Heart right ventricle (tissue), 16 donors: ENCODE measurements around the gene RYR3. TPM values are rescaled to one million over a fixed set of nuclear protein-coding genes. Genes with fewer than 3 reads are reported as not detected.

Source experiments
- ATAC-seq, 8 donors: fragments of 200-7000 bp; cut with Tn5 transposase; one replicate each; pipeline ENCODE4 v1.9.1; 2020; ENCODE audit warnings: mild to moderate bottlenecking in 8 of 8, moderate library complexity in 8 of 8, moderate number of reproducible peaks in 1 of 8
- DNase-seq, 2 donors: peaks; one replicate each; pipeline ENCODE4 v3.0.0-alpha.2; 2020
- H3K27ac ChIP-seq, 10 donors: fragments of 200-600 bp; sonication (generic) in 2 of 10; one replicate each; pipeline versions ENCODE4 v1.5.0 to v1.8.0; 2020 to 2022; ENCODE audit warnings: mild to moderate bottlenecking in 3 of 10
- H3K27me3 ChIP-seq, 7 donors: fragments of 200-600 bp; one replicate each; pipeline ENCODE4 v1.8.0; 2021 to 2022; ENCODE audit warnings: mild to moderate bottlenecking in 2 of 7
- H3K36me3 ChIP-seq, 9 donors: fragments of 200-600 bp; sonication (generic) in 1 of 9; one replicate each; pipeline versions ENCODE4 v1.5.0 to v1.8.0; 2020 to 2022; ENCODE audit warnings: mild to moderate bottlenecking in 2 of 9
- H3K4me1 ChIP-seq, 9 donors: fragments of 200-600 bp; sonication (generic) in 1 of 9; one replicate each; pipeline versions ENCODE4 v1.5.0 to v1.8.0; 2020 to 2022; ENCODE audit warnings: mild to moderate bottlenecking in 4 of 9
- H3K4me3 ChIP-seq, 10 donors: fragments of 200-600 bp; sonication (generic) in 2 of 10; one replicate each; pipeline versions ENCODE4 v1.5.0 to v1.8.0; 2020 to 2022; ENCODE audit warnings: mild to moderate bottlenecking in 7 of 10, moderate library complexity in 2 of 10
- H3K9me3 ChIP-seq, 11 donors: fragments of 200-600 bp in 10 of 11; sonication (generic) in 2 of 11; one replicate each; pipeline versions ENCODE4 v1.5.0 to v1.8.0; 2013 to 2022; ENCODE audit warnings: mild to moderate bottlenecking in 2 of 11, control low read depth in 1 of 11, moderate library complexity in 1 of 11
- CTCF ChIP-seq, 9 donors: fragments of 200-600 bp; sonication (generic) in 2 of 9; IDR thresholded peaks; one replicate each; pipeline versions ENCODE4 v1.5.0 to v1.8.0; 2021 to 2022; ENCODE audit warnings: antibody characterized with exemption in 9 of 9, mild to moderate bottlenecking in 5 of 9, moderate library complexity in 1 of 9
- WGBS, 2 donors: extraction: QIAGEN DNeasy Blood & Tissue Kit; methylation state at CpG; one replicate each; pipeline ENCODE4 v1.1.7; 2013; ENCODE audit warnings: inconsistent platforms in 1 of 2; 5-methylcytosine and 5-hydroxymethylcytosine counted together
- intact Hi-C, 10 donors: fragments of 100-400 bp; cut with DNase I; formaldehyde crosslinking; loops; one replicate each; pipeline versions ENCODE4 v1.11.1 to v1.14.2; 2022
- polyA plus RNA-seq, 2 donors: library from polyadenylated mRNA; stranded (reverse); fragments of 200-250 nt; gene quantifications; one replicate each; pipeline ENCODE4 v1.2.3, GENCODE V29; 2013
- total RNA-seq, 10 donors: library from RNA; stranded (reverse); fragmentation: NEBNext Ultra II Directional in 3 of 10; extraction: Animal tissue kit (Norgen Biotek cat#: 25700) in 3 of 10; gene quantifications; one replicate each; pipeline versions ENCODE4 v1.2.1 to v1.2.4, GENCODE V29; 2021 to 2023
- donor health status: Arrhythmogenic right ventricular cardiomyopathy.
- donor health status: ischemic (EF 13 %, LVEDD 7.1; RV severe dilation, severe dysfunction).
- donor health status: healthy with polysubstance abuse.
- donor health status: DM: no; HTN: yes; CAD: no.
- donor health status: DM: no; HTN: no; CAD: no.
- donor health status: ischemic (EF 25% LVEDD 6.9; RV normal size, moderate dysfunction).
- donor health status: ischemic (EF 25% LVEDD 5.7; RV mildly dilated, moderate dysfunction).
- donor health status: healthy.
- donor health status: DM: yes; HTN: yes; CAD: no.
- donor health status: Ischemic cardiomyopathy.
- donor health status: ischemic (EF 35%, LVEDD 5.7; RV mildly dilated, moderate dysfunction).
- donor health status: nonischemic (EF 11% LVEDD 7.7; RV severe dilation, severe dysfunction).
- donor health status: DM: yes; HTN: yes; CAD: no.
- donor health status: PGD.
- donor health status: ischemic (EF 29% LVEDD 5.4; RV normal size, mild dysfunction).
- donor health status: nonischemic (EF 23%, LVEDD 6.1; RV moderate dilation, normal function).

The RYR3 gene
- total and polyA plus RNA-seq, 12 donors: 0.02 to 1.00 (median 0.13) TPM; not detected in 2

GRCh38 chr15:33710748-33711147 is 400.0 kb downstream of the RYR3 start:
- no peak for TF ChIP-seq CTCF (IDR thresholded peaks at IDR 0.05)

GRCh38 chr15:33716025-33716424 is 405.3 kb downstream of the RYR3 start:
- DNase-seq (no peak), ATAC-seq (no peak)
- TF ChIP-seq CTCF (IDR thresholded peaks at IDR 0.05): no peak
- no peaks in the 10 kb centered on the region for H3K36me3 ChIP-seq
- peaks cover 0 to 11% (median 4%) of the 10 kb centered on the region in 11 donors for H3K9me3 ChIP-seq
- 79 to 83% methylated on average over 5 of the region's 5 CpGs for WGBS, 2 donors
- H3K27me3 ChIP-seq: no peaks in the 10 kb centered on the region
- no peaks in the 10 kb centered on the region for H3K4me1 ChIP-seq
- intact Hi-C loops: no loop called here
- no peak overlapping the region for H3K27ac ChIP-seq
- no peak overlapping the region for H3K4me3 ChIP-seq

More at GRCh38 chr15:33710748-33711147, 400.0 kb downstream of the RYR3 start:
- Histone ChIP-seq H3K4me1 (no peaks in the 10 kb centered on the region), H3K36me3 (no peaks in the 10 kb centered on the region), H3K27me3 (no peaks in the 10 kb centered on the region), H3K27ac (no peak overlapping the region), H3K9me3 (peaks cover 0 to 28% (median 15%) of the 10 kb centered on the region in 11 donors), H3K4me3 (no peak overlapping the region)
- DNase-seq (no peak), ATAC-seq (no peak)
- intact Hi-C loops: no loop called here

DNA sequence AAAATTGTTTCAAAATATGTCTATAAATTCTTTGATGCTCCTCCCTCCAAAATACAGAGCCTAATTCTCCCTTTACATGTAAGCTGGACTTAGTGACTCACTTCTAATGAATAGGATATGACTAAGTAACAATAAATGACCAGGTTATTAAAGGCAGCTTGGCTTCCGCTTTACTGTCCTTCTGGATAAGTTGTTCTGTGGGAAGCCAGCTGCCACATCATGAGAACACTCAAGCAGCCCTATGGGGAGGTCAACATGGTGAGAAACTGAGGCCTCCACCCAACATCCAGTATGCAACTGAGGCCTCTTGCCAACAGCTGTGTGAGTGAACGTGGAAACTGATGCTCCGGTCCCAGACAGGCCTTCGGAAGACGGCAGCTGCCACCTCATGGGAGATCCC is 410.2 kb downstream of the RYR3 start:
- Histone ChIP-seq H3K9me3 (peaks cover 0 to 4% (median 0%) of the 10 kb centered on the region in 11 donors), H3K36me3 (no peaks in the 10 kb centered on the region), H3K27ac (no peak overlapping the region), H3K27me3 (peaks cover 0 to 2% (median 0%) of the 10 kb centered on the region in 7 donors), H3K4me1 (no peaks in the 10 kb centered on the region), H3K4me3 (no peak overlapping the region)
- no peak for TF ChIP-seq CTCF (IDR thresholded peaks at IDR 0.05)
- ATAC-seq (no peak), DNase-seq (no peak)
- 84 to 85% methylated on average over 5 of the region's 5 CpGs for WGBS, 2 donors
- intact Hi-C loops: no loop called here

GRCh38 chr15:33722005-33722672 is 411.4 kb downstream of the RYR3 start:
- TF ChIP-seq CTCF (IDR thresholded peaks at IDR 0.05): no peak
- Histone ChIP-seq H3K27ac (no peak overlapping the region), H3K4me1 (no peaks in the 10 kb centered on the region), H3K9me3 (peaks cover 0 to 4% (median 0%) of the 10 kb centered on the region in 11 donors), H3K4me3 (no peak overlapping the region), H3K36me3 (no peaks in the 10 kb centered on the region), H3K27me3 (peaks cover 0 to 2% (median 0%) of the 10 kb centered on the region in 7 donors)
- DNase-seq (no peak), ATAC-seq (no peak)
- WGBS, 2 donors: 50 to 57% methylated on average over 2 of the region's 2 CpGs
- intact Hi-C loops: no loop called here
